Loucy (cell line): Measurements from ENCODE around the gene HLA-B.

Source experiments
- H2AFZ ChIP-seq: fragments of 200-600 bp; sonication (generic); 2 replicates; pipeline ENCODE4 v1.6.0; 2016; ENCODE audit warnings: antibody characterized with exemption, mild to moderate bottlenecking, low read length, moderate library complexity
- H3F3A ChIP-seq: fragments of 200-600 bp; 2 replicates; pipeline ENCODE4 v1.6.0; 2016; ENCODE audit warnings: antibody characterized with exemption, low read depth, mild to moderate bottlenecking
- H3K27me3 ChIP-seq: fragments of 200-600 bp; sonication (generic); 2 replicates; pipeline ENCODE4 v1.6.1; 2014; ENCODE audit warnings: low read length, mild to moderate bottlenecking; ENCODE audit not compliant: insufficient read depth, poor library complexity, severe bottlenecking
- H3K36me3 ChIP-seq: fragments of 200-600 bp; sonication (generic); 2 replicates; pipeline ENCODE4 v1.6.1; 2016; ENCODE audit warnings: low read length; ENCODE audit not compliant: insufficient read depth
- H3K4me1 ChIP-seq: fragments of 200-600 bp; sonication (generic); 2 replicates; pipeline ENCODE4 v1.5.1; 2014; ENCODE audit warnings: low read length, mild to moderate bottlenecking; ENCODE audit not compliant: insufficient read depth, poor library complexity, severe bottlenecking
- H3K4me2 ChIP-seq: fragments of 200-600 bp; sonication (generic); 2 replicates; pipeline ENCODE4 v1.6.0; 2014; ENCODE audit warnings: antibody characterized with exemption, low read length, low read depth, mild to moderate bottlenecking; ENCODE audit not compliant: poor library complexity, severe bottlenecking
- H3K4me3 ChIP-seq: fragments of 200-600 bp; sonication (generic); 2 replicates; pipeline ENCODE4 v1.5.1; 2014; ENCODE audit warnings: low read length, mild to moderate bottlenecking, mixed read lengths; ENCODE audit not compliant: poor library complexity, severe bottlenecking
- H3K79me2 ChIP-seq: fragments of 200-600 bp; sonication (generic); 2 replicates; pipeline ENCODE4 v1.6.1; 2014; ENCODE audit warnings: low read length; ENCODE audit not compliant: insufficient read depth
- H3K9ac ChIP-seq: fragments of 200-600 bp; sonication (generic); 2 replicates; pipeline ENCODE4 v1.6.0; 2014; ENCODE audit warnings: mild to moderate bottlenecking, low read depth, low read length, moderate library complexity; ENCODE audit not compliant: poor library complexity, severe bottlenecking
- H3K9me2 ChIP-seq: fragments of 200-600 bp; sonication (generic); replicated peaks from 2 replicates; pipeline ENCODE4 v1.6.1; 2016; ENCODE audit warnings: low read depth, low read length, mixed read lengths
- H3K9me3 ChIP-seq: fragments of 200-600 bp; sonication (generic); 2 replicates; pipeline ENCODE4 v1.6.1; 2014; ENCODE audit warnings: mild to moderate bottlenecking, antibody characterized with exemption, low read length, low read depth; ENCODE audit not compliant: insufficient read depth
- H4K20me1 ChIP-seq: fragments of 200-600 bp; sonication (generic); 2 replicates; pipeline ENCODE4 v1.6.0; 2014; ENCODE audit warnings: antibody characterized with exemption, low read length, mild to moderate bottlenecking; ENCODE audit not compliant: insufficient read depth, poor library complexity, severe bottlenecking
- EZH2phosphoT487 ChIP-seq: fragments of 200-600 bp; IDR thresholded peaks from 2 replicates; pipeline ENCODE4 v1.6.1; 2018; ENCODE audit warnings: antibody characterized with exemption, mild to moderate bottlenecking, moderate library complexity, borderline replicate concordance
- TF ChIP-seq, protein P1 (sequence below): fragments of 200-600 bp; sonication (generic); conservative IDR thresholded peaks from 2 replicates; pipeline ENCODE4 v1.5.1; 2014; ENCODE audit warnings: mild to moderate bottlenecking, antibody characterized with exemption, low read length

Gene HLA-B

DNA sequence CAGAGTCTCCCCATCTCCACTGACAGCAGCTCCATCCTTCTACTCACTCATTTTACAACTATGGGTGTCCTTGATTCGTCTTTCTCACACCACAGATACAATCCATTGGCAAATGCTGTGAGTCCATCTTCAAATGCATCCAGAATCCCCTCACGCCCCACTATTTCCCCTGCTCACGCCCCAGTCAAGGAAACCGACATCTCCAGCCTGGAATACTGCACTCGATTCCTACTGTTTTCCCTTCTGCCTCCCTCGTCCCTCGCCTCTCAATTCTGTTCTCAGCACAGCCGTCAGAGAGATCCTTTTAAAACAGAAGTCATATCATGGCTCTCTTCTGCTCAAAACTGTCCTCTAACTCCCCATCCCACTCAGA, 4.7 kb downstream of the HLA-B start:
- Histone ChIP-seq H3K9me2 (no peaks in the 10 kb centered on the region), H3K36me3 (peaks cover 22% of the 10 kb centered on the region; the same call in 1 of the 2 replicates), H3F3A (peaks cover 3% of the 10 kb centered on the region; the same call in 1 of the 2 replicates), H3K27me3 (peaks cover 6% of the 10 kb centered on the region), H3K4me3 (no peak overlapping the region), H4K20me1 (peaks cover 33% of the 10 kb centered on the region), H3K4me2 (no peak overlapping the region), H3K9me3 (no peaks in the 10 kb centered on the region), H3K4me1 (peaks cover 23% of the 10 kb centered on the region), H2AFZ (no peak overlapping the region), H3K79me2 (peaks cover 38% of the 10 kb centered on the region), H3K9ac (no peak overlapping the region)
- TF ChIP-seq, protein P1, sequence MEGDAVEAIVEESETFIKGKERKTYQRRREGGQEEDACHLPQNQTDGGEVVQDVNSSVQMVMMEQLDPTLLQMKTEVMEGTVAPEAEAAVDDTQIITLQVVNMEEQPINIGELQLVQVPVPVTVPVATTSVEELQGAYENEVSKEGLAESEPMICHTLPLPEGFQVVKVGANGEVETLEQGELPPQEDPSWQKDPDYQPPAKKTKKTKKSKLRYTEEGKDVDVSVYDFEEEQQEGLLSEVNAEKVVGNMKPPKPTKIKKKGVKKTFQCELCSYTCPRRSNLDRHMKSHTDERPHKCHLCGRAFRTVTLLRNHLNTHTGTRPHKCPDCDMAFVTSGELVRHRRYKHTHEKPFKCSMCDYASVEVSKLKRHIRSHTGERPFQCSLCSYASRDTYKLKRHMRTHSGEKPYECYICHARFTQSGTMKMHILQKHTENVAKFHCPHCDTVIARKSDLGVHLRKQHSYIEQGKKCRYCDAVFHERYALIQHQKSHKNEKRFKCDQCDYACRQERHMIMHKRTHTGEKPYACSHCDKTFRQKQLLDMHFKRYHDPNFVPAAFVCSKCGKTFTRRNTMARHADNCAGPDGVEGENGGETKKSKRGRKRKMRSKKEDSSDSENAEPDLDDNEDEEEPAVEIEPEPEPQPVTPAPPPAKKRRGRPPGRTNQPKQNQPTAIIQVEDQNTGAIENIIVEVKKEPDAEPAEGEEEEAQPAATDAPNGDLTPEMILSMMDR, result no peak

DNA sequence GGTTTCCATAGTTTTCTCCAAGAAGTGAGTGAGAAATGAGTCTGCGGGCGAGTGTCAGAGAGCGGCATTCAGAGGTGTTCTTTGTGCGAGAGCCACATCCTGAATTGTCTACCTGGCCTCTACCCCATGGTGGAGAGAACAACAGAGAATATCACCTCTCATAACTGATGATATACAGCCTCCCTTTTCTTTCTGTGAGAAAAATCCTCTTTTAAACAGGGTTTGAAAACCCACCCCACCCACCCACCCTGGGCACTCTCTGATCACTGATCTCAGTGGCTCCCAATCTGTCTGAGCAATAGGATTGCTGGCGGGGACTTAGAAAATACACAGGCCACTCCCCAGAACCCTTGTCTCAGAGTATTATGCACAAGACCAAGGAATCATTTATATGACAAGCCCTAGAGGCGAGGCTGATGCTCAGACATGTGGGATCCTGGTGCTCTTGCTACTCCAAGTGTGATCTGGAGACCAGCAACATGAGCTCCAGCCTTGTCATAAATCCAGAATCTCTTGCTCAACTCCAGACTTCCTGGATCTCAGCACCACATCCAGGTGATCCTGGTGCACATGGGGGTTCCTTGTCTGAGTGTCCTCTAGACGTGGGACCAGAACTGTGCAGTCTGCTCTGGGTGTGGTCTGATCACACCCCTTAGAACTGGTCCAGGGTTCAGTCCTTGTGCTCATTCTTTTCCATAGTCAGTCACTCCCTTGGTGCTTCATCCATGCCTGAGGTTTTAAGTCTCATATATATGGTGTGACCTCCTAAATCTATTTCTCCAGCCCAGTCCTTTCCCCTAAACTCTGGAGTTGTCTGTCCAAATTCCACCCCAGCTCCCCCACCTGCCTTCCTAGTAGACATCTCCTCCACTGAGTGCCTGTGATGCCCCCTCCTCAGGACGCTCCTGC, 5.3 kb downstream of the HLA-B start:
- no peak overlapping the region for H3K4me2 ChIP-seq
- H4K20me1 ChIP-seq, result peaks cover 33% of the 10 kb centered on the region
- TF ChIP-seq EZH2phosphoT487, result no peak
- TF ChIP-seq, protein P1, result no peak

DNA sequence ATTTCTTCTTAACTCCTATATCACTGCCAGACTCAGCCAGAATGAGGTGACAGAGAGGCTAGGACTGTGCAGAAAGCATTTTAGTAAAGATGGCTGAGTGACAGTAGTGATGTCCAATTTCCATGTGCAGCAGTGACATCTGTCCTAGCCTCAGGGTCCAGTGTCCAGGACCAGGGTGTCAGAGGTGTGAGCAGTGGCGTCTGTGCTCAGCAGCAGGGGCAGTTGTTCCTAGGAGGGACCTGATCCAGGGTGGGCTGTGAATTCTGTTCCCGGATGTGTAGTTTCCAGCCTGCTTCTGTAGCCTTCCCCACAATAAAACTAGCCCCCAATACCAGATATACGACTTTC, 6.0 kb downstream of the HLA-B start:
- H3K36me3 ChIP-seq, result peaks cover 22% of the 10 kb centered on the region; the same call in 1 of the 2 replicates
- H3K27me3 ChIP-seq, result no peaks in the 10 kb centered on the region
- H4K20me1 ChIP-seq, result peaks cover 28% of the 10 kb centered on the region
- TF ChIP-seq EZH2phosphoT487, result no peak
- TF ChIP-seq, protein P1, result no peak
- H3K4me1 ChIP-seq, result peaks cover 23% of the 10 kb centered on the region
- no peaks in the 10 kb centered on the region for H3K9me2 ChIP-seq
- no peak overlapping the region for H2AFZ ChIP-seq
- peaks cover 26% of the 10 kb centered on the region for H3K79me2 ChIP-seq
- H3K4me3 ChIP-seq, result no peak overlapping the region
- H3K9ac ChIP-seq, result no peak overlapping the region
- no peaks in the 10 kb centered on the region for H3K9me3 ChIP-seq
- peaks cover 3% of the 10 kb centered on the region; the same call in 1 of the 2 replicates for H3F3A ChIP-seq
- H3K4me2 ChIP-seq, result no peak overlapping the region

More for the DNA sequence above, 5.3 kb downstream of the HLA-B start:
- peaks cover 4% of the 10 kb centered on the region for H3K27me3 ChIP-seq
- H3K36me3 ChIP-seq, result peaks cover 22% of the 10 kb centered on the region; the same call in 1 of the 2 replicates
- peaks cover 23% of the 10 kb centered on the region for H3K4me1 ChIP-seq
- H3K79me2 ChIP-seq, result peaks cover 32% of the 10 kb centered on the region
- no peak overlapping the region for H3K4me3 ChIP-seq
- no peaks in the 10 kb centered on the region for H3K9me2 ChIP-seq
- H3K9me3 ChIP-seq, result no peaks in the 10 kb centered on the region
- H3F3A ChIP-seq, result peaks cover 3% of the 10 kb centered on the region; the same call in 1 of the 2 replicates
- no peak overlapping the region for H2AFZ ChIP-seq
- H3K9ac ChIP-seq, result no peak overlapping the region
